SU-DHL-6 (cell line): ENCODE results near the gene ZNF512B.

Experiments
- CTCF ChIP-seq: fragments of 200-600 bp; sonication (generic); IDR thresholded peaks from one replicate; pipeline ENCODE4 v1.5.1; 2017; ENCODE audit warnings: antibody characterized with exemption, mild to moderate bottlenecking, low read length, moderate library complexity; ENCODE audit not compliant: insufficient read depth, poor library complexity, severe bottlenecking
- EZH2phosphoT487 ChIP-seq: fragments of 200-600 bp; sonication (generic), shearing (Covaris generic); conservative IDR thresholded peaks from 2 replicates; pipeline ENCODE4 v1.6.1; 2018; ENCODE audit warnings: mild to moderate bottlenecking, antibody characterized with exemption, low read length, moderate library complexity, mixed read lengths

- TF ChIP-seq CTCF (no peak), EZH2phosphoT487 (no peak)
Measured at GRCh38 chr20:63978319-63979228, 8.8 kb upstream of the ZNF512B start.
